NCI-H128 (cell line): ENCODE results near the gene RNASEL.
"Not testable (repeated sequence)": the region's sequence is repeated elsewhere in the genome, so short reads cannot be mapped to it uniquely, and the experiment has no call there.

Experiments
- DNase-seq: peaks from one replicate; lab custom pipeline; 2025; ENCODE audit not compliant: unreplicated experiment; lab: John Stamatoyannopoulos, UW

RNASEL gene

GRCh38 chr1:182564406-182565004 is 24.6 kb downstream of the RNASEL start:
- no peak for DNase-seq

- DNase-seq = no peak
Measured at GRCh38 chr1:182563095-182563494, 26.0 kb downstream of the RNASEL start.

GRCh38 chr1:182561456-182561855 is 27.6 kb downstream of the RNASEL start:
- DNase-seq = no peak

GRCh38 chr1:182560392-182560984 is 28.6 kb downstream of the RNASEL start:
- no peak for DNase-seq

- no peak for DNase-seq
Measured at GRCh38 chr1:182556279-182556678, 32.8 kb downstream of the RNASEL start.

- no peak for DNase-seq
Measured at GRCh38 chr1:182555493-182555892, 33.6 kb downstream of the RNASEL start.

- DNase-seq = no peak
Measured at GRCh38 chr1:182552527-182552926, 36.5 kb downstream of the RNASEL start.

GRCh38 chr1:182549811-182550210 is 39.2 kb downstream of the RNASEL start:
- no peak for DNase-seq

GRCh38 chr1:182549346-182549745 is 39.7 kb downstream of the RNASEL start:
- no peak for DNase-seq

GRCh38 chr1:182533896-182534295 is 55.2 kb downstream of the RNASEL start:
- no peak for DNase-seq

- not testable (repeated sequence) for DNase-seq
Measured at GRCh38 chr1:182528206-182528605, 60.9 kb downstream of the RNASEL start.

GRCh38 chr1:182527680-182528079 is 61.4 kb downstream of the RNASEL start:
- no peak for DNase-seq

GRCh38 chr1:182525342-182525741 is 63.7 kb downstream of the RNASEL start:
- DNase-seq = no peak
